ENCODE measurements around the gene MRGPRF. TPM values are rescaled to one million over a fixed set of nuclear protein-coding genes. Genes with fewer than 3 reads are reported as not detected.

MRGPRF gene
- polyA plus RNA-seq, 1 donor, result 18.9 TPM

DNA sequence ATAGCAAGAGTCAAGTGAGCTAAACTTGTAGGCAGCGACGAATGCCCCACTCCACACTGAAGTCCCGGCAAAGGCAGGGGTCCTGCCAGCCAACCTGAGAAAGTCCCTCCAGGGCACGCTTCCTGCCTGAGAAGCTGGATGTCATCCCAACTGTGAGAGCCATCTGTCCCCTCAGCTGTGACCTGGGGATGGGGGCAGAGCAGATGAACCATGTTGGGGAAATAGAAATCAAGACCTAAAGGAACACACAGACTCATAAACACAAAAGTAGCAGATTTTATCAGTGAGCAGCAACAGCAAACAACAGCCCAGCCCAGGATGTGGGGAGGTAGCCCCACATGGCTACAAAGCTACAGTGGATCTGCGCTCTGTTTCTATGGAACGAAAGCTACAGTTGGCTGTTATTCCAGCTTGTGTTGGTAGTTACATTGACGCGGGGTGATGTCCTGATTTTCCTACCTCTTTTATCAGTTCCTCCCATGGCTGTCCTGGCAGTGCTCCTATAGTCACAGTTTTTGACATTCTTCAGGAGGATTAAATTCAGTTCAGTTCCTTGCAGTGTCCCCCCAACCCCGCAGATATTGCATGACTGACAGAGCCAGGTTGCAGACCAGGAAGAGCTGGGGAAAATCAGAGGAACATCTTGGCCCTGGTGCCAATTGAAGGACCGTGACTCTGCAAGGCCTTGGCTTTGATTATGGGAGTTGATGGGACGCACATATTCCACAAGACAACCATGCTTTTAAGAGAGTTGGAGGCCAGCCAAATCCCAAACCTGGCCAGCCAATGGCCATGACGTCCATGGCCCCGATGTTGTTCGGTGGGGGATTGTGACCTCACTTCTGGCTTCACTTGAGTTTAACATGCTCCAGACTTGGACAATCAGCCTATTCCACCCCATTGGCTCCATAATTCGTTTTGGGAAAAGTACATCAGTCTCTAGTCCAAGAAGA is 46.9 kb downstream of the MRGPRF start:
- DNase-seq, result no peak

DNA sequence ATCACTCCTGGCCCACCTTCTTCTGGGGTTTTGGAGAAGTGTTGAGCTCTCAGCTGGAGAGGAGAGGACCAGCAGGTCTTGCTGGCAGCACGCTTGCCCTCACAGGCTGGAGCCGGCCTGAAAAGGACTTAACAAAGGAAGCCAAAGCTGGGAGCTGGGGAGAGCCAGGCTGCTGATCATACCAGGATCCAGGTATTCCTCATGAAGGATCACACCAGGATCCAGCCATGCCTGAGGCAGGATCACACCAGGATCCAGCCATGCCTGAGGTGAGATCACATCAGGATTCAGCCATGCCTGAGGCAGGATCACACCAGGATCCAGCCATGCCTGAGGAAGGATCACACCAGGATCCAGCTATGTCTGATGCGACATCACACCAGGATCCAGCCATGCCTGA is 49.3 kb downstream of the MRGPRF start:
- no peak for DNase-seq

DNA sequence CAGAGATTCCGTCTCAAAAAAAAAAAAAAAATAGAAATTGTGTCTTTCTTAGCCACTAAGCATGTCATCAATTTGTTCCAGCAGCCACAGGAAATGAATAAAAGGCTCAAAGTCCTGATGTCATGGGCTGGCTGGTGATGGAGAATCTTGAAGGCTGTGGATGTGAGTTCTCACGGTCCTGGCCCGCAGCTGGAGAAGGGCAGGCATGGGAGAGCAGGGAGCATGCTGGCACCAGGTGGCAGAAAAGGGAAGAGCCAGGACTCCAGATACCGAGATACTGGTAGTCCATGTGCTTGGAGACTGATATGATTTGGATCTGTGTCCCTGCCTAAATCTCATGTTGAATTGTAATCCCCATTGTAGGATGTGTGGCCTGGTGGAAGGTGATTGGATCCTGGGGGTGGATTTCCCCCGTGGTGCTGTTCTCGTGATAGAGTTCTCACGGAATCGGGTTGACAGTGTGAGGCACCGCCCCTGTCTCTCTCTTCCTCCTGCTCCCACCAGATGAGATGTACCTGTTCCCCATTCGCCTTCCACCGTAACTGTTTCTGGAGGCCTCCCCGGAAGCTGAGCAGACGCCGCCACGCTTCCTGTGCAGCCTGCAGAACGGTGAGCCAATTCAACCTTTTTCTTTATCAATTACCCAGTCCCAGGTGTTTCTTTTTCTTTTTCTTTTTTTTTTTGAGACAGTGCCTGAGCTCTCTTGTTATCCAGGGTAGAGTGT is 50.4 kb downstream of the MRGPRF start:
- no peak for DNase-seq

DNA sequence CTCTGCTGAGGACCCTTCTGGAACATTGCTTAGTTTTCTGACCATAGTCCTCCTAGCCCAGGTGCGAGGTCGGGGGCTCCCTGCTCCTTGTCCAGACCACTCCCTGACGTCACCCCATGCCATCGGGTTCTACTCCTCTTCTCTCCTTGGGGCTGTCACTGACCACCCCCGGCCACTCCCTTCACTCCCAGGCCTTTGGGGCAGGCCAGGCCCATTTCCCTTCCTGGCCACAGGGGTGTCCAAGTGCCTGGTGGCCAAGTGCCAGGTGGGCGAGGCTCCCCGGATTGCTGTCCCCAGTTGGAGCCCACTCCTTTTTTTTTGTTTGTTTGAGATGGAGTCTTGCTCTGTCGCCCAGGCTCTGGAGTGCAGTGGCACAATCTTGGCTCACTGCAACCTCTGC is 51.8 kb downstream of the MRGPRF start:
- no peak for DNase-seq

DNA sequence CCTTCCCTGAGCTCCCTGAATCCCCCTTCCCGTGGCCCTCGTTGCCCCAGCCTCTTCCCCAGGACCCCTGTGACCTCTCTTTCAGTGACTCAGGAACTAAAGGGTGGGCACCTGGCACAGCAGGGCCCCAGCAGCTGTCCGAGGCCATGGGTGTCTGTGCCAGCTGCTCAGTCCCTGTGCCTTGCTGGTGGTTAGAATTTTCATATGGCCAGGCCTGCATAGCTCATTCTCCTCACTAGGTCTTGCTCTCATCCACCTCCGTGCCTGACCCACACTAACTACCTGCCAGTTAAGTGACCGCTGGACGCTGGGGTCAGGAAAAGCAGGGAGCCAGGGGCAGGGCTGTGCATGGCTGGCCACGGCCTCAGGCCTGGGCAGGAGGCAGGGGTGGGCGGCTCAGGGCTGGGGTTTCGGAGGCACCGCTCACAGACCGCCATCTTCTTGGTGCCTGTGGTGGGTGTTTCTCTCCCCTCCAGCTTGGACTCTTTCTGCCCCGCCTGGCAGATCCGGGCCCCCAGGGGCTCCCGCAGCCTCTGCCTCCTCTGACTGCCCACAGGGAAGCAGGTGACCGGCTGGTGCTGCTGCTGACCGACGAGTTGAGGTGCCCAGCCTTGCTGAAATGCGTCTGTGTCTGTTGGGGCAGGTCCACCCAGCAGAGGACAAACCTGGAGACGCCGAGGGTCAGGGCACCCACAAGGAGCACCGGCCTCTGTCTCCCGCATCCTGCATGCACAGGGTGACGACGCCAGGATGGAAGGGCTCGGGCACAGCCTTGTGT is 52.6 kb downstream of the MRGPRF start:
- no peak for DNase-seq

DNA sequence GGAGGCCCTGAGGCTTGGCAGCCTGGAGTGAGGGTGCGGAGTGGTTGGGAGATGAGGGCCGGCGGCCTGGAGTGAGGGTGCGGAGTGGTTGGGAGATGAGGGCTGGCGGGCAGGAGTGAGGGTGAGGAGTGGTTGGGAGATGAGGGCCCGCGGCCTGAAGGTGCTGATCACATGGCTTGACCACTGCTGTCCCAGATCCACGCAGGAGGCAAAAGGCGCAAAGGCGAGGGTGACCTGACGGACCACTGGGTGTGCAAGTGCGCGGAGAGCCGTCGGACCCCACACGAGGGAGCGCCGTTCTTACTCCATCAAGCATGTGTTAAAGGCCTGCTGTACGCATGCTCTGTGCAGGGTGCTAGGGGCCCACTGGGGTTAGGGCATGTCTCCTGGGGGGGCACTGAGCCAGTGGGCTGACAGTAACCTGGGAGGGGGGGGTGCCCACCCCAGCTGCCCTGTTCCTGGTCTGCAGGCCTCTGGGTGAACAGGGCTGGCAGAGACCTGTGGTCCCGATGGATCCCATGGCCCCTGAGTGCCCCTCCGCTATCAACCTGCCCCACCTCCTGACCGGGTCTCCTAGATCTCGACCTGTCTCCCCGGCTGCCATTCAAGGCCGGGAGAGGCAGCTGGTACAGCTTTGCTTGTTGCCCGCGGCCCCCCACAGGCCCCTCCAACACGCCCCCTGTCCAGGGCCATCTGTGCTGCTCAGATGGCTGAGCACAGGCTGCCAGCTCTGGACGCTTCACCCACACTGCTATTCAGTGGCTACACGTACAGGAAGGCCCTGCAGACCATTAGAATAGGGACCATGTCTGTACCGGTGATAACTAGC is 53.4 kb downstream of the MRGPRF start:
- no peak for DNase-seq

DNA sequence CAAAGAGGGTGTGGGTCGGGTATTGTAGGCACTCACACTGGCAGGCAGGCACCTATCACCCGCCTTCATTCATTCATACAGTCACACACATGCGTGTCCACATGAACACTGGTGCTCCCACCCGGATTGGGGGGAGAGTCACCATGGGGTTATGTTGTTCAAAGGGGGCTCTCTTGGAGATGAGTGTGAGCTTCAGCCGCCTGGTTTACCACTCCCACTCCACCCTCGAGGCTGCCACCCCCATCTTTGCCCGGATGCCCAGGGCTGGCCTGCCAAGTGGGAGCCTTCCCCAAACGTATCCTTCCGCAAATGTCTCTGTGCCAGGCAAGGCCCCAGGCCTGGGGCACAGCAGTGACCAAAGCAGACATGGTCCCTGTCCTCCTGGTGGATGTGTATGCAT is 54.8 kb downstream of the MRGPRF start:
- DNase-seq, result no peak

DNA sequence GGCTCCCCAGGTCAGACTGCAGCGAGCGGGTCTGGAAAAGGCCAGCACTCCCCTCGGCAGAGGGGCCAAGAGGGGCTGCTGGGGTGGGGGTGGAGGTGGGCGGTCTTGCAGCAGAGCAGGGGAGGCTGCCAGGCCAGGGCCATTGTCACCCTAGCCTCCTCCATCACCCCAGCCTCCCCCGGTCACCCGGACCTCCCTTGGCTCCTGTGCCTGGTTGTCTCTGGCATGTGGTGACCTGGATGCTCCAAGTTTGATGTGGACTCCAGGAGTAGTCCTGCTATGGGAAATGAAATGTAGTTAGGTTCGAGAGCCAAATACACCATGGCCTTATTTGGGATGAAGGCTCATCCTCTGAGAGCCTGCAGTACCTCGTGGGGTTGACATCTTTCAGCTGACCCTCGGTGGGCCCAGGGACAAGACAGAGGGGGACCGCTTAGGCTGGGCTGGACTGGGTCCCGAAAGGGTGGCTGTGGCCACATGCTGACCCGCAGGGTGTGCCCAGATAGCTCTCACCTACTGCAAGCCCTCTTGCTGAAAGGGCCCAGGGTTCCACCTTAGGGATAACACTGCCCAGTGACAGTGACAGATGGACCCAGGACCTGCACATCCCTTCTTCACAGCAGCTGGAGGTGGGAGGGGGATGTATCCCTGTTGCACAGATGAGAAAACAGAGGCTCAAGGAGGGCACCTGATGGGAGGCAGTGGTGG is 56.3 kb downstream of the MRGPRF start:
- DNase-seq, result no peak

DNA sequence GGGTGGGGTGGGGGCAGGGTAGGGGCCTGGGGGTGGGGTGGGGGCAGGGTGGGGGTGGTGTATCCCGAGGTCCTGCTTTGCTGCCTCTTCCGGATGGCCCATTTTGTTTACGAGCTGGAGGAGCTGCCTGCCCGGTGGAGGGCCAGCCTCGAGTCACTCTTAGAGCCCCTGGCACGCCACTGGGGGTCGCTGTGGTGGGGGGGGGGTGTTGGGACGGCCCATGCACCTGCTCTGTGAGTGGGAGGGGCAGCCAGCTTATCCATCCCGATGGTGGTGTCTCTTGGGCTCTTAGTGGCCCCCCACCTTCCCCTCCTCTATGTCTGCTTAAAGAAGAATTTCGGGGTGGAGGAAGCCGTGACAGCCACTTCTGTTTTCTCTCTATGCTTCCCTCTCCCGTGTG is 56.9 kb downstream of the MRGPRF start:
- DNase-seq, result no peak

DNA sequence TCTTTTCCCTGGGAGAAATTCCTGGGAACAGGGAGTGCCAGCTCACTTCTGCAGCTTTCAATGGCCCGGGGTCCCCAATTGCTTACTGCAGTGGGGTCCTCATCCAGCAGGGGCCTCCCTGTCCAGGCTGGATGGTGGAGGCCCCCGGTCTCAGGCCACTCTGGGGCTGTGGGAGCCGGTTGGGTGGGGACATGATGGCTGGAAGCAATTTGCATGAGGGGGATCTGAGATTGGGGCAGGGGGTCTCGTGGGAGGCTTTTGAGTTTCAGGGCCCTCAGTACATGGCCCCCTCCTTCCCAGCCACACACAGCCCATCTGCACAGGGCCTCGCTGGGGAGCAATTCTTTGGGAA is 57.5 kb downstream of the MRGPRF start:
- DNase-seq, result no peak

DNA sequence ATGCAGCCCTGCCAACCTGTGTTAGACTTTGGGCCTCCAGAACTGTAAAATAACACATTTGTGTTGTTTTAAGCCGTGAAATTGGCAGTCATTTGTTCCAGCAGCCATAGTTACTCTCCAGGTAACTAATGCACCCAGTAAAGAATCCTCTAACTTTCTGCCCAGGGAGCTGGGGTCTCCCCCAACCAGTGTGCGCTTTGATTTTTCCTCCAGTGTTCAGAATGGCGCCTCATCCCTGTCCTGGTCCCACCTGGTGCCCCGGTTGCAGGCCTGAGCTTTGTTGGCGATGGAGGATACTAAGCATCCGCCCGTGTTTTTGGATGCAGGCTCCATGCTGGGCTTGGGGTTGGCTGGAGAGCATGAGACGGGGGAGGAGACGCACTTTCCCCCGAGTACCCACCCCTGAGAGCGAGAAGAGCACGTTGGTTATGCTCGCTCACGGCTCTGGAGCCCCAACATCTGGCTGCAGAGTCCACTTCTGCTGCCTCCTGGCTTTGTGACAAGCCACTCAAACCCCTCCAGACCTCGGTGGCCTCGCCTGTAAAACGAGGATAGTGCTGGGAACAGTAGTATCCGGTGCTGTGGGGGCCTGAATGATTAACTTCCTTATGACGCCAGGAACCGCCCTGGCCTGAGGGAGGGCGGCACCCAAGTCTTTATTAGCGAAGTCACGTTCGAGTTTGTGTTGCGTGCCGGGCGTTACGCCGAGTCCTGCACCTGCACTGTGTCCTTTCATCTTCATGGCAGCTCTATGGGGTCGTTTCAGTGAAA is 58.0 kb downstream of the MRGPRF start:
- peak; percentile 50 for DNase-seq

Other genes with a start within 250 kb of the MRGPRF start
- gene CPT1A, start 171.3 kb downstream of the MRGPRF start, polyA plus RNA-seq (ENCODE audit: insufficient read length), result 43.0 TPM
- gene MRPL21, start 109.4 kb downstream of the MRGPRF start, polyA plus RNA-seq (ENCODE audit: insufficient read length), result 61.2 TPM
- 20.6 TPM for gene IGHMBP2, start 109.4 kb downstream of the MRGPRF start, polyA plus RNA-seq (ENCODE audit: insufficient read length)
- not detected for gene MRGPRD, start 32.3 kb downstream of the MRGPRF start, polyA plus RNA-seq (ENCODE audit: insufficient read length)
- gene TPCN2, start 35.7 kb upstream of the MRGPRF start, polyA plus RNA-seq (ENCODE audit: insufficient read length), result 17.3 TPM
- gene SMIM38, start 142.7 kb upstream of the MRGPRF start, polyA plus RNA-seq (ENCODE audit: insufficient read length), result 0.52 TPM